Testis (tissue), 3 donors: Measurements from ENCODE around the gene SNX1. TPM values are rescaled to one million over a fixed set of nuclear protein-coding genes. Genes with fewer than 3 reads are reported as not detected.

Source experiments
- DNase-seq: peaks from one replicate; pipeline ENCODE4 v3.0.0-alpha.2; 2019
- H3K27ac ChIP-seq, 2 donors: fragments of 200-600 bp; sonication (generic); one replicate each; pipeline ENCODE4 v1.5.1; 2019
- H3K27me3 ChIP-seq: fragments of 200-600 bp; sonication (generic); one replicate; pipeline ENCODE4 v1.5.1; 2019
- H3K36me3 ChIP-seq: fragments of 200-600 bp; sonication (generic); one replicate; pipeline ENCODE4 v1.5.1; 2017; ENCODE audit warnings: low read depth; ENCODE audit errors: missing control alignments
- H3K4me1 ChIP-seq: fragments of 200-600 bp; sonication (generic); one replicate; pipeline ENCODE4 v1.5.1; 2019
- H3K4me3 ChIP-seq, 2 donors: fragments of 200-600 bp; sonication (generic); one replicate each; pipeline ENCODE4 v1.5.1; 2017 to 2019
- H3K9me3 ChIP-seq: fragments of 200-600 bp; sonication (generic); one replicate; pipeline ENCODE4 v1.5.1; 2017
- CTCF ChIP-seq, 3 experiments: fragments of 450-650 bp in 2 of 3; fragments of 200-600 bp in 1 of 3; sonication (generic) in 1 of 3; IDR thresholded peaks; one replicate each; pipeline ENCODE4 v1.5.1; 2016 to 2019; ENCODE audit warnings: antibody characterized with exemption in 3 of 3, mild to moderate bottlenecking in 2 of 3, moderate library complexity in 1 of 3
- POLR2A ChIP-seq: fragments of 450-650 bp; IDR thresholded peaks from one replicate; pipeline ENCODE4 v1.6.1; 2017; ENCODE audit warnings: antibody characterized with exemption, mild to moderate bottlenecking, moderate library complexity
- WGBS, 2 donors: methylation state at CpG; one replicate each; pipeline ENCODE4 v1.1.5; 2018; 5-methylcytosine and 5-hydroxymethylcytosine counted together
- intact Hi-C: fragments of 100-400 bp; cut with DNase I; formaldehyde crosslinking; loops from one replicate; pipeline ENCODE4 v1.15.1; 2023; ENCODE audit warnings: low total_unique reads
- polyA plus RNA-seq: library from polyadenylated mRNA; stranded (reverse); fragments of 350-450 nt; fragmentation: Illumina TruSeq; extraction: RNeasy Lipid Tissue Mini Kit (QIAGEN cat#74804); gene quantifications from one replicate; pipeline ENCODE4 v1.2.3, GENCODE V29; 2014; ENCODE audit warnings: low read depth, low replicate concordance; ENCODE audit not compliant: insufficient read depth
- total RNA-seq, 2 donors: library from RNA; depleted of rRNA; stranded (reverse); fragments of >200 nt; gene quantifications; one replicate each; pipeline ENCODE4 v1.2.3, GENCODE V29; 2016

SNX1 gene
- total and polyA plus RNA-seq, 3 donors from 2014 or later: 79.1 to 93.1 (median 86.0) TPM

GRCh38 chr15:64092075-64092820 is 3.5 kb upstream of the SNX1 start:
- H3K27ac ChIP-seq: no peak overlapping the region
- intact Hi-C loops: no loop called here
- no peaks in the 10 kb centered on the region for H3K36me3 ChIP-seq
- TF ChIP-seq POLR2A (no peak), CTCF (IDR thresholded peaks at IDR 0.05) (no peak)
- no peaks in the 10 kb centered on the region for H3K9me3 ChIP-seq
- no peaks in the 10 kb centered on the region for H3K27me3 ChIP-seq
- peaks cover 21% of the 10 kb centered on the region for H3K4me1 ChIP-seq
- no peak for DNase-seq
- H3K4me3 ChIP-seq: no peak overlapping the region

- WGBS, 2 donors: 2 to 3% methylated on average over 20 to 22 of the region's 22 CpGs
- Histone ChIP-seq H3K36me3 (no peaks in the 10 kb centered on the region), H3K27ac (peak overlapping the region; percentile 87 to 93), H3K9me3 (no peaks in the 10 kb centered on the region), H3K4me3 (peak overlapping the region; percentile 67 to 86), H3K27me3 (no peaks in the 10 kb centered on the region), H3K4me1 (peaks cover 25% of the 10 kb centered on the region)
- intact Hi-C loops: no loop called here
- TF ChIP-seq CTCF (IDR thresholded peaks at IDR 0.05) (no peak), POLR2A (no peak)
- DNase-seq: peak; percentile 73
Observed at GRCh38 chr15:64092864-64093626, 2.7 kb upstream of the SNX1 start.

- H3K4me3 ChIP-seq: peak within 1 kb of the TSS; percentile 67 to 86
- peak within 1 kb of the TSS; percentile 87 to 93 for H3K27ac ChIP-seq
- intact Hi-C loops: no loop called here
- no peaks in the 10 kb centered on the region for H3K9me3 ChIP-seq
- H3K27me3 ChIP-seq: no peaks in the 10 kb centered on the region
- peaks cover 25% of the 10 kb centered on the region for H3K4me1 ChIP-seq
- peak; percentile 99 for DNase-seq
- peak; percentile 3 for TF ChIP-seq POLR2A
- TF ChIP-seq CTCF (IDR thresholded peaks at IDR 0.05): no peak
- no peaks in the 10 kb centered on the region for H3K36me3 ChIP-seq
- 0 to 1% methylated on average over 25 to 41 of the region's 41 CpGs for WGBS, 2 donors
Observed at GRCh38 chr15:64093627-64094417, 2.0 kb upstream of the SNX1 start, which contains the start of gene CIAO2A. Gene CIAO2A, minus strand, starts transcription at chr15:64093838. Its CDS starts 70 bp downstream, at chr15:64093768.

- no peaks in the 10 kb centered on the region for H3K27me3 ChIP-seq
- no peak for DNase-seq
- no peaks in the 10 kb centered on the region for H3K9me3 ChIP-seq
- peaks cover 25% of the 10 kb centered on the region for H3K4me1 ChIP-seq
- H3K36me3 ChIP-seq: no peaks in the 10 kb centered on the region
- H3K4me3 ChIP-seq: peak overlapping the region; percentile 81 to 97
- TF ChIP-seq POLR2A (no peak), CTCF (IDR thresholded peaks at IDR 0.05) (no peak)
- intact Hi-C loops: loop anchor here (5.0 kb wide), 1 partner anchor 57 kb away; the partner anchor contains the start of gene SNX22
- 22 to 37% methylated on average over 4 of the region's 4 CpGs for WGBS, 2 donors
- peak overlapping the region; percentile 79 to 90 for H3K27ac ChIP-seq
Observed at GRCh38 chr15:64095431-64095794, 369 bp upstream of the SNX1 start.
